NCI-H1436 treated with DMSO at 0.1 percent for 48 hours (cell line): ENCODE measurements around the gene ZNF385D.

Source experiments
- DNase-seq: peaks from one replicate; lab custom pipeline; 2025; lab: John Stamatoyannopoulos, UW

The ZNF385D gene

DNA sequence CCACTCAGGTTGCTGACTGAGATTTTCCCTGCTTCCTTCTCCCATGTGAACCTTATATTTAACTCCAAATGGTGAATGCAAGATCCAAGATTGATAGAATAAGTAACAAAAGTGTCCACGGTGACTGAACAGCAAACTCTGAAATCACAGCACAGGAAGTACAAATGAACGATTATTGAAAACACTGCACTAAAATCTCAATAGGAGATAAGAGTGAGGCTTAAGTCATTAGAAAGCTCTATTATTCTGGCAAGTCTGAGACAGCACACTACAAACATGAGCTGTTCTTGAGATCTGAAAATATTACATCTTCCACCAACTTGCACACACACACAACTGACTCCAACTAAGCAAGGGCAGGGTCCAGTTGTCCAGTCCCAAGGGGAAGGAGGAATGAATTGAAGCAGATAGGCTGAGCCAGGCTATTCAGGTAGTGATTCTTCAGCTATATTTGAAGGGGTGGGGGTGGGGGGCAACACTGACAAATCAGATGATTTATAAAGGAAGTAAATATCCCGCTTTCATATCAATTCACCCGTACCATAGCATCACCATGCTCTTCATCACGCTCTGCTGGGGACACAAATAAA, 2.9 kb downstream of the ZNF385D start:
- no peak for DNase-seq

DNA sequence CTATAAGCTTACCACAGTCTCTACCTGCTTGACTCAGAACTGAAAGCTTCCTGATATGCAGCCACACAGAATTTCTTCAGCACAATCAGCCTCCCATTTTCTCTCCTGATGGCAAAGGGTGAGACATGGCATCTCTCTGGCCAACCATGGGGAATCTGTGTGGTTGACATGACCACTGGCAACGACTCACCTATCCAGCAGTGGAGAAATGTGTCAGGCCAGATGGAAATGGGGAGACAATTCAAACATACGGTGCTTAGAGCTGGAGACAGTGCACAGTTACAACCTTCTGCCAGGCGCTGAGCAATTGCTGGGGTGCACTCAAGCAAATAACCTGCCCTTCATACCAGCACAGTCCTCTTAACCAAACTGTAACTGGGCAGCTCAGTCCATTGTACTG, 3.6 kb downstream of the ZNF385D start:
- no peak for DNase-seq

DNA sequence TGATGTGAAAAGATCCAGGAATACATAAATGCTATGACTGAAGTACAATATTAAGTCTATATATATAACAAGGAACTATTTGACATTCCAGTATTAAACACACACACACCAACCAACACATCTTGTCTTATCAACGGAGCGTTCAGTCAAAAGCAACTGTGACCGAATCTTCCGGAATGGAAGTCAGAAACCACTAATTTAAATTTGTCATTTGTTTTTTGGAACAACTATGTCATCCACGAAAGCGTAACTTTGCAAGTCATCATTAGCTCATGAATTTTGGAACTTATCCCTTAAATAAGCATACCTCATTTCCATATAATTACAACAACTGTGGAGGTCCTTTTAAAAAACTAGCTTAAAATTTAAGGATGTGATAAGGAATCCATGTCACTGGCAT, 5.0 kb downstream of the ZNF385D start:
- DNase-seq, result no peak

- no peak for DNase-seq
These were observed 6.2 kb downstream of the ZNF385D start for GRCh38 chr3:21744793-21745192.

- DNase-seq, result no peak
These were observed 11.9 kb downstream of the ZNF385D start for GRCh38 chr3:21738935-21739702.

DNA sequence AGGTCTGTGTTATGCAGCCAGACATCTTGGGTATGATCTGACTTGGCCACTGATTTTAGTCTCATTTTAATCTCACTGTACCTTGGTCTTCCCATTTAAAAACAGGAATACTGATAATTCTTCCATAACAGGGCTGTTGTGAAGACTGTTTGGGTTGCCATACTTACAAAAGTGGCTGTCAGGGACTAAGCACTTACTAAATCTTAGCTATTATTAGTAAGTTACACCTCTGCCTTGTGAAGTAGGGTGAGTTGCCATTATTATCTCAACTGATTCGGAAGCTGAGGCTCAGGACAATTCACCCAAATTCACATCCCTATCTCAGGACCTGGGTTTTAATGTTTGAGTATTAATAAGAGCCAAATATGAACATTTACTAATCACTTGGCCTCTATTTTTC, 12.7 kb downstream of the ZNF385D start:
- DNase-seq, result no peak

DNA sequence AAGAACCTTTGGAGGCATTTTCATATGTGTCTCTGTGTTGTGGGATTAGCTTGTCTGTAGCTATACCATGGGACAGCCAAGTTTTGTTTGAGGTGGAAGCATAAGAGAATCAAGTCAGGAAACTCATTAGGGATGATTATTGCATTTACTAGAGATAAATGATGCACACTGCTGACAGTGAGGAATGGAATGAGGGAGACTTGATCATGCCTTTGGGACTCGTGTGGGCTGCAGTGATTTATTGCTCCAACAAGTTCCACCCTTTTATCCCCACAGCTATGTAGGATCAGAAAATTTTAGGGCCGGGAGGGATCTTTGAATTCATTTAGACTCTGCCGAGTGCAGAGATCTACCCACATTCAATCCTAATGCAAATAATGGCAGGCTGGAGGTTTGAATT, 16.3 kb downstream of the ZNF385D start:
- DNase-seq, result no peak

DNA sequence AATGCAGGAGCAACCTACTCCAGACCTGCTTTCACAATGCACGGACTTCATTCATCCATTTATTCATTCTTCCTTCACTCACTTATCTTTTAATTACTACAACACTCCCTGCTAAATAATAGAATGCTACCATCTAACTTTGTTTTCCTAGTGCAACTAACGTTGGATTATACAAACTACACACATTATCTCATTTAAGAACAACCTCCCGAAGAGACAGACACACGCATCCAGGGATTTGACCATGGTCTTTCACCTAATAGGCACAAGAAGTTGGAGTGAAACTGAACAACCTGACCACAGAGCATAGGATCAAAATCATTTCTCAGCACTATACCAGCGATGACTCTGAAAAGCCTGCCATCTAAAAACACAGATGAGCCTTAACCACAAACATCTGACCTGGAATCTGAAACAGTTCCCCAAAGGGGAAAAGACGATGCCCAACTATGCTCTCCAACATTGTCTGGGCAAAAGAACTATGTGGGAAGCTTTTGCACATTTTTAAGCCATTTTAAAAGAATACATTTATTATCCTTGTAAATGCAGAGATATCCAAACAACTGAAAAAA, 21.0 kb downstream of the ZNF385D start:
- DNase-seq, result no peak

DNA sequence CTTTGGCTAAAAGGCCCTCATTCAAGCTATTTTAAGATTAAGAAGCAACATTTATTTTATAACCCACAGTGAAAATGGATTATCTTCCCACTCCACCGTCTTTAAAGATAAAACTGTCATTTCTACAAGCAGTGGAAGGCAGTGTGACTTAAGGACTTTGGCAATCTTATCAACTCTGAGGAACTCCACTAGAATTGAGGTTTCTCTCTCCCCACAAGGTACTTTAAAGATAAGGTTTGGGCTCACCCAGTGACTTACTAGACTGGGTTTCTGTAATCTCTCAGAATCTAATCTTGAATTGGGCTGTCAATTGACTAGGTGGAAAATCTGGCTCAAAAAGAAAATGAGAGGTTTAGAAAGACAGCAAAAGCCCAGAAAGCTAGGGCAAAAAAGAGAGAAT, 21.7 kb downstream of the ZNF385D start:
- DNase-seq, result no peak

DNA sequence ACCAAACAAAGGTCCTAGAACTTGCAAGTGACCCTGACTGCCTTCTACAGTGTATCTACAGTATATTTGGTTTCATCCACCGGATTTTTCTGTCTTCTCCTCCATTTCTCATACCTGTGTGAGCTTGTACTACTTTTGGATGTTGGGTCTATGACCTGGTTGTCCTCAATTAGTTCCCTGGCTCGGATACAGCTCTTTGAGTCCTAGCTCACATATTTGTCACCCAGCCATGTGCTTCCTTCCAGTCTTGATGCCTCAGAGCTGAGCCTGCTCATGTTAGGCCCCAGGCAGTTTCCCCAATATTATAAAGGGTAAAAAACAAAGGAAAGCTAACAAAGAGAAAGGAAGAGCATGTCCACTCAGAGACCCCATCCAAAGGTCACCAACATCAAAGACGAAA, 28.2 kb downstream of the ZNF385D start:
- no peak for DNase-seq

DNA sequence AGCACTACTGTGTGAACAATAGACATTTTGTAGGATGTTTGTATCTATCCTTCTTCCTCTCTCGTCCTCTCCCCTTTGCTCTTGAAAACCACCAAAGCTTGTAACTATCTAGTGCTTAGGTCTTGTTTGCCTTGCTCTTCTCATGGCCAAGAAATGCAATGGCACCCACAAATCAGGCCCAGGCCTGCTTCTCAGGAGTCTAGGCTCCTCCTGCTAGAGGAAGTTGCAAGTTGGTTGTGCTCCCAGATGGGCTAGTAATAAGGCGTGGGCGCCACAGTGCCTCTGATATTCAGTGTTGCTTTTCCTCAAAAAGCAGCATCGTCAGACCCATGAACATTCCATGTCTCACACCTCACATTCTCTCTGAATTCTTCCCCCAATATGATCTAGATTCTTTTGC, 28.7 kb downstream of the ZNF385D start:
- DNase-seq, result no peak

GRCh38 chr3:21718943-21719591, 31.9 kb downstream of the ZNF385D start:
- DNase-seq, result no peak

DNA sequence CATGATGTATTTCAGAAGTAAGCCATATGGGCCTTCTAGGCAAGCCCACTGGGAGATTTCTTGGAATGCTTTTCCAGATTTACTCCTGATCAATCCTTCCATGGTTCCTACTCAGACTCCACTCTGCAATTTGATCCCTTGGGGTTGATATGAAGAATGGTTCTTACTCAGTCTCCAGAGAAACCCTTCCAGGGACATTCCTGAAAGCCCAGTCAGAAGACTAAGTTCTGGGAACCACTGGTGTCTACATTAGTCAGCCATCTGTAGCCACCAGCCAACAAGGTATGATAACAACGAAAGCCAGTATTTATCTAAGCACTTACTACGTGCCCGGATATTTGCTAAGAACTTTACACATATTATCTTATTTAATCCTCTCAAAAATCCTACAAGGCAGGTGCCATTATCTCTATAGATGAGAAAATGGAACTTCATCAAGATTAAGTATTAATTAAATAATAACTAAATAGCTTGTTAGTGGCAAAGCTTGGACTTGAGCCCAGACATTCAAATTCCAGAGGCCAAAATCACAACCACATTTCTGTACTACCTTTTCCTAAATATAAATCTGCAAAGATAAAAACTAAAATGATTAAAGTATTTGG, 32.7 kb downstream of the ZNF385D start:
- DNase-seq, result no peak

- no peak for DNase-seq
These were observed 35.3 kb downstream of the ZNF385D start for GRCh38 chr3:21715662-21716061.

GRCh38 chr3:21705769-21706168, 45.2 kb downstream of the ZNF385D start:
- no peak for DNase-seq

GRCh38 chr3:21704796-21705195, 46.2 kb downstream of the ZNF385D start:
- DNase-seq, result no peak

- DNase-seq, result no peak
These were observed 47.7 kb downstream of the ZNF385D start for GRCh38 chr3:21703291-21703690.

- DNase-seq, result no peak
These were observed 53.3 kb downstream of the ZNF385D start for GRCh38 chr3:21697707-21698106.

DNA sequence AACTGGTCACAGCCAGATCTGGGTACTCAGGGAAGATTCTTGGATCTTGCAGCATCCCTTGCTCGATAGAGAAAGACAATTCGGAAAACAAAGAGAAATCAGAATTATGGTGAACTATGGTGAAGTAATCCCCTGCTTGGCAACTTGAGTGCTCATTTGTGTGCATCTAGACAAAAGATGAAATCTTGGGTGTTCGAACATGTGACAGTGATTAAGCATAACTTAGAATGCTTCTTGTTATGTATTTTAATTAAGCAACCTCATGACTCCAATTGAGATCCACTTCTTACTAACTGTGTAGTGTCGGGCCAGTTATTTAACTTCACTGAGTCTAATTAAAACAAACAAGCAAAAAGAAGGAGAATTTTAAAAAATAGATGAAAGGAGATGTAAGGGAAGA, 56.5 kb downstream of the ZNF385D start:
- DNase-seq, result no peak

- DNase-seq, result no peak
These were observed 60.0 kb downstream of the ZNF385D start for GRCh38 chr3:21691036-21691435.

- DNase-seq, result no peak
These were observed 68.8 kb downstream of the ZNF385D start for GRCh38 chr3:21682206-21682605.

DNA sequence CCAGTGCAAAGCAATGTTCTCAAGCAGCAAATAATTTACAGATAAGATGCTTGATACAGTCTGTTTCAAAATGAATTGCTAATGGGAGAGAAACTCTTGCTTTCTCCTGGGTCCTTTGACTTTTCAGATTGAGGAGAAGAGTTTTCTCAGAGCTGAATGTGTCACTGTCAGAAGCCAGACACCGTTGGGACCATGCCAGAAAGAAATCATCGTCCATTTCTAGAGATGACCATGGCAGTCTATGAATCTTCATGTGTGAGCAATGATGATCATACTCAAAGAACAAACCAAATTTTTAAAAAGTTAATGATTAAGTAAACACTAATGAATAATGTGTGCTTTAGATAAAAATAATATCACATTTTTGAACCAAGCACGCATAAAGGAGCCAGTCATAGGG, 77.6 kb downstream of the ZNF385D start:
- DNase-seq, result no peak

DNA sequence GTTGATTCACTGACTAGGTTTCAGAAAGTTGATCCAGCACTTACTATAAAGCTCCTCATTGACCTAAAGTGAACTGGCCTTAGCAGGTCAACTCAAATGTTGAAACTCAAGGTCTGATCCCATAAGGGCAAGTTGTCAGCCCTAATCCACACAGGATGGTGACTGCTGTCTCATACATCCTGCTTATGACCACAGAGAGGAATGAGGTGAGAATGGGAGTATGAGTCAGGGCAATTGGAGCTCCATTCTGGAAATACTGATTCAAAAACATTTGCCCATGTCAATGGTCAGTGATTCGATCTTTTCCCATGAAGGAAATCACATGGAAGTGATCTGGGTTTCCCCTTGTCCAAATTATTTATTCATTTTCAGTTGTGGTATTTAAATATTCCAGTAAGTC, 78.7 kb downstream of the ZNF385D start:
- no peak for DNase-seq
